ENCODE measurements around the gene GTSE1.

DNA sequence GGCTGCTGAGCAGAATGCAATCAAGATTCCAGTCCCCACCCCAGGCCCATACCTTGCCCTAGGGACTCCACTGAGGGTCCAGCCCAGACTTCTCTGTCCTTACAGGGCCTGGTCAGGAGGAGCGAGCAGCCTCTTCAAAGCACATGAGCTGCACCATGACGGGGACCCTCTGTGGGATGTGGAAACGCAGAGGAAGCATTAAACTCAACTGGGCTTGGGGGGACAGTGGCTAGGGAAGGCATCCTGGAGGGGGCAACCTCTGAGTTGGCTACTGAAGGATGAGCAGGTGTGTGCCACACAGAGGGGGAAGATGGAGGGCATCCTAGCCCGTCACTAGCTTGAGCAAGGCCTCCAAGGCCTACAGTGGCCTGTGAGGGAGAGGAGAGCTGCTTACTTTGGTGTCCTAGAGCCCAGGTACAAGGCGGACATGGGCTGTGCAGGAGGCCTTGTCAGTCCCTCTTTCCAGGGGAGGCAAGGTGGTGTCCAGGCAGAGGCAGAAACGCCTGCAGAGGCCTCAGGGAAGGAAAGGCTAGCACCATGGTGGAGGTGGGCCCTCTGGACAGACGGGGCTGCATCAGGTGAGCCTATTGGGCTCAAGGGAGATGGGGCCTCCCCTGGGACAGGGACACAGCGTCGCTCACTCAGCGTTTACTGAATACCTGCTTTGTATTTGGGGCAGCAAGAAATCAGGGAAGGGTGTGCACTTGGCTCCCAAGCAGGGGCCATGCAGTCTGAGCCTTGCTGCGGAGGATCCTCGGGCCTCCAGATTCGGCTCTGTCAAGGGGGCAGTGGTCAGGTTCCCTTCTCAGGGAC lies 14.6 kb upstream of the GTSE1 start:
- TF ChIP-seq, protein P1, sequence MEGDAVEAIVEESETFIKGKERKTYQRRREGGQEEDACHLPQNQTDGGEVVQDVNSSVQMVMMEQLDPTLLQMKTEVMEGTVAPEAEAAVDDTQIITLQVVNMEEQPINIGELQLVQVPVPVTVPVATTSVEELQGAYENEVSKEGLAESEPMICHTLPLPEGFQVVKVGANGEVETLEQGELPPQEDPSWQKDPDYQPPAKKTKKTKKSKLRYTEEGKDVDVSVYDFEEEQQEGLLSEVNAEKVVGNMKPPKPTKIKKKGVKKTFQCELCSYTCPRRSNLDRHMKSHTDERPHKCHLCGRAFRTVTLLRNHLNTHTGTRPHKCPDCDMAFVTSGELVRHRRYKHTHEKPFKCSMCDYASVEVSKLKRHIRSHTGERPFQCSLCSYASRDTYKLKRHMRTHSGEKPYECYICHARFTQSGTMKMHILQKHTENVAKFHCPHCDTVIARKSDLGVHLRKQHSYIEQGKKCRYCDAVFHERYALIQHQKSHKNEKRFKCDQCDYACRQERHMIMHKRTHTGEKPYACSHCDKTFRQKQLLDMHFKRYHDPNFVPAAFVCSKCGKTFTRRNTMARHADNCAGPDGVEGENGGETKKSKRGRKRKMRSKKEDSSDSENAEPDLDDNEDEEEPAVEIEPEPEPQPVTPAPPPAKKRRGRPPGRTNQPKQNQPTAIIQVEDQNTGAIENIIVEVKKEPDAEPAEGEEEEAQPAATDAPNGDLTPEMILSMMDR (conservative IDR thresholded peaks at IDR 0.05; ENCODE audit: low read depth, low read length) = no peak
- no peak for TF ChIP-seq EZH2 (IDR thresholded peaks at IDR 0.05; ENCODE audit: borderline replicate concordance, low read depth, low read length, poor library complexity, severe bottlenecking)

Data from A673 (cell line).